Left lung (tissue), 10 donors: Measurements from ENCODE around the gene OR2A5. TPM values are rescaled to one million over a fixed set of nuclear protein-coding genes. Genes with fewer than 3 reads are reported as not detected.
A peak's percentile ranks its signal among the peaks of the same experiment; 100 is the strongest.

ENCODE experiments used
- ATAC-seq: fragments of 200-7000 bp; cut with Tn5 transposase; one replicate; pipeline ENCODE4 v1.9.1; 2020; ENCODE audit warnings: moderate library complexity
- DNase-seq, 4 donors: peaks; one replicate each; pipeline ENCODE4 v3.0.0-alpha.2; 2013 to 2020
- H3K27ac ChIP-seq, 2 donors: fragments of 200-600 bp; sonication (generic) in 1 of 2; one replicate each; pipeline versions ENCODE4 v1.5.0 to v1.8.0; 2020 to 2021
- H3K27me3 ChIP-seq, 2 donors: fragments of 200-600 bp; sonication (generic) in 1 of 2; one replicate each; pipeline versions ENCODE4 v1.5.0 to v1.8.0; 2020 to 2021
- H3K36me3 ChIP-seq, 2 donors: fragments of 200-600 bp; sonication (generic) in 1 of 2; one replicate each; pipeline versions ENCODE4 v1.5.0 to v1.8.0; 2020 to 2021
- H3K4me1 ChIP-seq, 2 donors: fragments of 200-600 bp; one replicate each; pipeline ENCODE4 v1.8.0; 2021
- H3K4me3 ChIP-seq, 2 donors: fragments of 200-600 bp; sonication (generic) in 1 of 2; one replicate each; pipeline versions ENCODE4 v1.5.0 to v1.8.0; 2020 to 2021; ENCODE audit warnings: mild to moderate bottlenecking in 1 of 2
- H3K9me3 ChIP-seq, 2 donors: fragments of 200-600 bp; sonication (generic) in 1 of 2; one replicate each; pipeline versions ENCODE4 v1.5.0 to v1.8.0; 2020 to 2021
- CTCF ChIP-seq, 2 donors: fragments of 200-600 bp; sonication (generic) in 1 of 2; IDR thresholded peaks; one replicate each; pipeline versions ENCODE4 v1.5.0 to v1.8.0; 2021; ENCODE audit warnings: antibody characterized with exemption in 2 of 2
- intact Hi-C, 2 donors: fragments of 100-400 bp; cut with DNase I; formaldehyde crosslinking; loops; one replicate each; pipeline versions ENCODE4 v1.11.2 to v1.14.2; 2022
- polyA plus RNA-seq, 6 donors: library from polyadenylated mRNA; unstranded; fragments of 120-200 nt; gene quantifications; one replicate each; pipeline ENCODE4 v1.2.1, GENCODE V29; 2013; ENCODE audit not compliant: insufficient read length in 6 of 6
- total RNA-seq, 2 donors: library from RNA; stranded (reverse); fragmentation: NEBNext Ultra II Directional; extraction: Animal tissue kit (Norgen Biotek cat#: 25700); gene quantifications; one replicate each; pipeline ENCODE4 v1.2.1, GENCODE V29; 2021
- donor health status: DM: no; HTN: yes; CAD: no.
- donor health status: DM: no; HTN: no; CAD: no.

Gene OR2A5
- total and polyA plus RNA-seq, 8 donors = 0.06 to 0.28 (median 0.15) TPM; not detected in 2

- Histone ChIP-seq H3K36me3 (no peaks in the 10 kb centered on the region), H3K27ac (peak overlapping the region in 1 of 2 donors; percentile 41), H3K27me3 (no peaks in the 10 kb centered on the region), H3K4me1 (no peaks in the 10 kb centered on the region), H3K4me3 (no peak overlapping the region), H3K9me3 (no peaks in the 10 kb centered on the region)
- DNase-seq (no peak), ATAC-seq (peak; percentile 41)
- intact Hi-C loops = no loop called here
- TF ChIP-seq CTCF (IDR thresholded peaks at IDR 0.05) = no peak
Observed at GRCh38 chr7:144019457-144019856, 29.3 kb upstream of the OR2A5 start.

GRCh38 chr7:144020340-144020739, 28.4 kb upstream of the OR2A5 start:
- no peak overlapping the region for H3K27ac ChIP-seq
- TF ChIP-seq CTCF (IDR thresholded peaks at IDR 0.05) = no peak
- H3K9me3 ChIP-seq = no peaks in the 10 kb centered on the region
- H3K4me3 ChIP-seq = no peak overlapping the region
- DNase-seq (no peak), ATAC-seq (no peak)
- H3K36me3 ChIP-seq = no peaks in the 10 kb centered on the region
- H3K4me1 ChIP-seq = no peaks in the 10 kb centered on the region
- no peaks in the 10 kb centered on the region for H3K27me3 ChIP-seq
- intact Hi-C loops = no loop called here

GRCh38 chr7:144022169-144022568, 26.6 kb upstream of the OR2A5 start:
- Histone ChIP-seq H3K27me3 (no peaks in the 10 kb centered on the region), H3K4me3 (no peak overlapping the region), H3K4me1 (no peaks in the 10 kb centered on the region), H3K36me3 (no peaks in the 10 kb centered on the region), H3K27ac (no peak overlapping the region), H3K9me3 (no peaks in the 10 kb centered on the region)
- intact Hi-C loops = no loop called here
- no peak for TF ChIP-seq CTCF (IDR thresholded peaks at IDR 0.05)
- ATAC-seq (no peak), DNase-seq (no peak)

GRCh38 chr7:144023171-144023827, 25.4 kb upstream of the OR2A5 start:
- Histone ChIP-seq H3K36me3 (no peaks in the 10 kb centered on the region), H3K9me3 (no peaks in the 10 kb centered on the region), H3K27me3 (no peaks in the 10 kb centered on the region), H3K27ac (no peak overlapping the region), H3K4me1 (no peaks in the 10 kb centered on the region), H3K4me3 (no peak overlapping the region)
- DNase-seq (no peak), ATAC-seq (no peak)
- no peak for TF ChIP-seq CTCF (IDR thresholded peaks at IDR 0.05)
- intact Hi-C loops = no loop called here

- no peaks in the 10 kb centered on the region for H3K9me3 ChIP-seq
- H3K4me1 ChIP-seq = no peaks in the 10 kb centered on the region
- H3K27me3 ChIP-seq = no peaks in the 10 kb centered on the region
- TF ChIP-seq CTCF (IDR thresholded peaks at IDR 0.05) = no peak
- no peak overlapping the region for H3K27ac ChIP-seq
- no peaks in the 10 kb centered on the region for H3K36me3 ChIP-seq
- DNase-seq (no peak), ATAC-seq (no peak)
- H3K4me3 ChIP-seq = no peak overlapping the region
- intact Hi-C loops = no loop called here
Observed at GRCh38 chr7:144024213-144024612, 24.5 kb upstream of the OR2A5 start.
